Measurements from ENCODE around the gene CHID1.

CHID1 gene

GRCh38 chr11:955154-956063 lies 44.8 kb upstream of the CHID1 start:
- no peak for DNase-seq (ENCODE audit: low read depth)
- TF ChIP-seq MAX (IDR thresholded peaks at IDR 0.05; ENCODE audit: low read depth, low read length) (no peak), CTCF (IDR thresholded peaks at IDR 0.05; ENCODE audit: low read depth, low read length) (no peak), POLR2A (IDR thresholded peaks at IDR 0.05; ENCODE audit: extremely low read depth, insufficient read length) (no peak), MYC (IDR thresholded peaks at IDR 0.05; ENCODE audit: low read depth, low read length) (no peak)
- no peak overlapping the region for H3K4me3 ChIP-seq (ENCODE audit: low read depth, low read length)

- no peak for TF ChIP-seq MAX (IDR thresholded peaks at IDR 0.05; ENCODE audit: low read depth, low read length)
- no peak for TF ChIP-seq CTCF (IDR thresholded peaks at IDR 0.05; ENCODE audit: low read depth, low read length)
- DNase-seq (ENCODE audit: low read depth), result peak; percentile 34
- no peak overlapping the region for H3K4me3 ChIP-seq (ENCODE audit: low read depth, low read length)
Observed at GRCh38 chr11:954392-955153, 44.0 kb upstream of the CHID1 start.

GRCh38 chr11:953512-953911 lies 42.9 kb upstream of the CHID1 start:
- no peak overlapping the region for H3K4me3 ChIP-seq (ENCODE audit: low read depth, low read length)
- no peak for TF ChIP-seq POLR2A (IDR thresholded peaks at IDR 0.05; ENCODE audit: extremely low read depth, insufficient read length)
- TF ChIP-seq MAX (IDR thresholded peaks at IDR 0.05; ENCODE audit: low read depth, low read length), result no peak
- TF ChIP-seq CTCF (IDR thresholded peaks at IDR 0.05; ENCODE audit: low read depth, low read length), result no peak
- TF ChIP-seq MYC (IDR thresholded peaks at IDR 0.05; ENCODE audit: low read depth, low read length), result no peak
- no peak for DNase-seq (ENCODE audit: low read depth)

- TF ChIP-seq MYC (IDR thresholded peaks at IDR 0.05; ENCODE audit: low read depth, low read length), result no peak
- TF ChIP-seq CTCF (IDR thresholded peaks at IDR 0.05; ENCODE audit: low read depth, low read length), result no peak
- no peak for TF ChIP-seq POLR2A (IDR thresholded peaks at IDR 0.05; ENCODE audit: extremely low read depth, insufficient read length)
- no peak for TF ChIP-seq MAX (IDR thresholded peaks at IDR 0.05; ENCODE audit: low read depth, low read length)
- no peak for DNase-seq (ENCODE audit: low read depth)
- H3K4me3 ChIP-seq (ENCODE audit: low read depth, low read length), result no peak overlapping the region
Observed at GRCh38 chr11:952406-953385, 42.1 kb upstream of the CHID1 start.

GRCh38 chr11:951507-951906 lies 40.9 kb upstream of the CHID1 start:
- H3K4me3 ChIP-seq (ENCODE audit: low read depth, low read length), result no peak overlapping the region
- TF ChIP-seq MYC (IDR thresholded peaks at IDR 0.05; ENCODE audit: low read depth, low read length) (no peak), MAX (IDR thresholded peaks at IDR 0.05; ENCODE audit: low read depth, low read length) (no peak), POLR2A (IDR thresholded peaks at IDR 0.05; ENCODE audit: extremely low read depth, insufficient read length) (no peak), CTCF (IDR thresholded peaks at IDR 0.05; ENCODE audit: low read depth, low read length) (no peak)
- no peak for DNase-seq (ENCODE audit: low read depth)

Data from NB4 (cell line).